Dedifferentiated amniotic fluid mesenchymal stem cell (primary cell): Measurements from ENCODE around the gene SP2.
A peak's percentile ranks its signal among the peaks of the same experiment; 100 is the strongest.

Source experiments
- DNase-seq: peaks from one replicate; pipeline ENCODE4 v3.0.0-alpha.2; 2016; ENCODE audit errors: extremely low spot score

The SP2 gene

DNA sequence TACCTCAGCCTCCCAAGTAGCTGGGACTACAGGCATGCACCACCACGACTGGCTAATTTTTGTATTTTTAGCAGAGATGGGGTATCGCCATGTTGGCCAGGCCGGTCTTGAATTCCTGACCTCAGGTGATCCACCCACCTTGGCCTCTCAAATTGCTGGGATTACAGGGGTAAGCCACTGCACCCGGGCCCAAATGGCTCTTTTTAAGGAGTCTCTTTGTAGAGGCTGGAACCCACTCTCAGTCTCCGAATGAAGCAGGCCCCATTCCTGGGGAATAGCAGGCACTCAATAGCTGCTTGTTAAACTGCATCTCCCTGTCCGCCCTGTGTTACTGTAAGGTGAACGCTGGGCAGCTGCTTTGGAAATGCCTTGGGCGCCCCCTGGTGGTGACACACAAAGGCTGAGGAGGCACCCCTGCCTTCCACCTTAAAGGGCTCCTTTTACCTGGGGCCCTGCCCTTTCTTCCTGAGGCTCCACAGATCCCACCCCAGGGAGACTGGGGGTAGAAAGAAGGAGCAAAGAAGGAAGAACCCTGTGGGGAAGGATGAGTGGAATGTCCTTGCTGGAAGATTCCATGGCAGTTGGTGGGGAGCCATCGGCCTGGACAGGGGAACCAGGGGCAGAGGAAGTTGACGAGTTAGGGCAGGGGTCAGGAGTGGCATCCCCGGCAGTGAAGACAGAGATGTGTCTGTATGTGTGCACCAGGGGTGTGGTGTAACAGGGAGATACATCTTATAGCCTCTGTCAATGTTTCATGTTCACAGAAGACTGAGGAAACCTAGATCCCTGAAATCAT, 6.1 kb upstream of the SP2 start:
- peak; percentile 68 for DNase-seq

DNA sequence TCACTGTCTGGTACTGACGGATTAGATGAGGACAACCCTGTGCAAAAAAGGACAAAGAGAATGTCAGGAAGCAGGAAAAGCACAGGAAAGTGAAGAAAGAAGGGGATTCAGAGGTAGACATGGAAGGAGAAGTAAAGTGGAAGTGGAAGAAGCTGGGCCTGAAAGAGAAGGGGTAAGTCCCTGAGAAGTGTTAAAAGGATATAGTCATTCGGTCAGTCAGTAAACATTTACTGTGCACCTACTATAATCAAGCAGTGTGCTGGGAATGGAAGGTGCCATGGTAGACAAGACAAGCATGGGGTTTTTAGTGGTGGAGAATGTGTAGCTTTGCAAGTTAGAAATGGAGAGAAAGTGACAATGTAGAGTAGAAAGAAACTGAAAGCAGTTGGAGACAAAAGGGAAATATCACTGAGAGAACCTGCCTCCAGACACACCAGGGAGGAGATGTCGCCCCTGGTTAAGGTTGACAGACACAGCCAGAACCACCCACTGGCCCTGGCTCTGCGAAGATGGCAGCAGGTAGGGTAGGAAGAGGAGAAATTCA, 4.4 kb upstream of the SP2 start:
- no peak for DNase-seq

DNA sequence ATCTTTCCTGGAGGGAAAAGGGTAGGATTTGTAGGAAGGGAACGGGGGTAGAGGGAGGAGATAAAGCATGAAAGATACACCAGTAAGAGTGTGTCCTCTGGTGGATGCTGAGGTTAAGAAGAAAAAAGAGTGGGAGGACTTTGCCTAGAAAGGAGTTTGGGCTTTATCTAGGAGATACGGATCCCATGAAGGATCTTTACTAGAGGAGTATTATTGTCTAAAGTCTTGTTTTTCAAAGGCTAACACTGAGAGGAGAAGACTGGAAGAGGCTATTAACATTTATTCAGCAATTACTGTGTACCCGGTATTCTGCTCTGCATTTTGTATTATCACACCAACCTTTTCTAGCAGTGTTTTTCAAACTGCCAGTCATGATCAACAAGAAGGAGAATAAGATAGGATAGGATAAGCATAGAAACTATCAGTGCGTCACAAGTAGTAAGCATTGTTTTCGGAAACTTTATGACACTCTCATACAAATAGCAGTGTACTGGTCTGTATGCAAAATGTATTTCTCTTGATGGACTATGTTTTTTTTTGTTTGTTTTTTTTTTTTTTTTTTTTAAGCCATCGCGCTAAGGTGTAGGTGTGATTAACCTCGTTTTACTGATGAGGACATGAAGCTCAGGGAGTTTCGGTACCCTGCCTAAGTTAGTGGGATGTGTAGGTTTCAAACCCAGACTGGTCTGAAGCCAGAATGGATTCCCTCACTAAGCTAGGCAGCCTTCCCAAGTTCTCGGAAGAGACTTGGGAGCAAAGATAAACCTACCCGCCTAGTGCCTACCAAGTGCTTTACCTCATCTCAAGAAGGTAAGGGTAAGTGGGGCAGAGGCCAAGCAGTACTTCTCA, 1.3 kb upstream of the SP2 start:
- DNase-seq = no peak

DNA sequence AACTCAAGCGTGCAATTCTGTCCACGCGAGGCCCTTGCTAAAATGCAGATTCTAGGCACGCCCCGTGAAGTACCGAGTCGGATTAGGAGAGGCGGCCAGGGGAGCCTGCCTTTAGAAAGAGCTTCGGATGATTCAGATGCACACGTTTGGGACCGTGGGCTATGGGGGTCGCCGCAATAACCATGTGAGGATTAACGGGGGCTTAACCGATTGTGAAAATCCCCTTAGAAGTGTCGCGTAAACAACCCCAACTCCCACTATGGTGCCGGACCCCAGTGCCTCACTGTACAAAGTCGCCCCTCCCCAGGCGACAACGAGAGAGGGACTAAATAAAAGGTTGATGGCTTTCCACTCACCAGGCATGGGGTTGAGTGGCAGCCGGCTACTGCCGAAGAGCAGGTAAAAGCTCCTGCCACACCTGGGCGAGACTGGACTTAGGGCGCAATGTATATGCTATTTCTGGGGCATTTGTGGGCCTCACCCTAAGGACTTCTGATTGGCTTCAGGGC, 635 bp upstream of the SP2 start:
- peak; percentile 30 for DNase-seq

DNA sequence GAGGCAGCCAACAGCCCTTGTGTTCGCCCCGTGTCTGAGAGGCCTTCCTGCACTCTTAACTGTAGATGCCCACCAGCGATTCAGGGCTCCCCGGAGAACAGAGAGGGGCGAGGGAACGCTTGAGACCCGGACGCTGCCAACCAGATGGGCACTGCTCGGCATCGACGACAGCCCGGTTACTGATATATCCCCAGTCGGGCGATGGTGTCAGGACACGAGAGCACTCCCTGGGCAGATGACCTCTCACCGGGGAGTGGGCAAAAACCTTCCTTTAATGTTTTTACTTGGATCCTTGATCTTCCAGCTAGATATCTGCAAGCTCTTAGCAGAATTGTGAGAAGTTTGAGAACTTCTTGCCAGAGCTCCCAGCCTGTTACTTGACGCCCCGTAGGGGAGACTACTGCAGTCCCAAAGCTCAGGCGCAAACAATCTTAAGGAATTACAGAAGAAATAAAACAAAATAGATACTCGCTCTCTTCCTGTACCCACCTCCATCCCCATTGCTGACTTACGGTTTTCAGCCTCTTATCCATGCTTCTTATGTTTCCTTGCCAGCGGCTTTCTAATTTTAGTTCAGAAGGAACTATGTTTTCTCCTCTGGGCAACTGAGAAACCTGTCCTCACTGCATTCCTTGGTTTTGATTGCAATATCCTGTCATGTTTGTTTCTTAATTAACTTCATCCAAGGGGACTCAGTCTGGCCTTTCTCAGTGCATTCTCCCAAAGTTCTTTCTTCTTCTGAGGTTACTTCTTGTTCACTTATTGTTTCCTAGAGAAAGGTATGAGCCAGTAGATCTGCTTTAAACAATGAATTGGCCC, 845 bp downstream of the SP2 start:
- DNase-seq = no peak

DNA sequence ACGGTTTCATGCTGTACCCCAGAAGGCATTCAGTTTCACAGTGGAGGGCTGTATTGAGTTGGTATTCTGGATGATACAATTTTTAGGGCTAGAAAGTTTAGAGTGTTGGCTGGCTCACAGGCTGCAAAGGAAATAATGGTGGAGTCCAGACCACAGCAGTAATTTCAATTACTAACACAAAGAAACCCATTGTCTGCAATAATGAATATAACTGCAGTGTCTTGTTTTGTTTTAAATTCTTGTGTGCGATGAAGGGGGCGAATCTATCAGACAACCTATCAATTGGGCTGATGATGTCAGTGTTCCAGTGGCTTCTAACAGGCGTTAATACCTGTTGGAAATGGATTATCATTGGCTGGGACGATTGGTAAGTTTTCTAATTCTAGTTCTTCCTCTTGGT, 1.5 kb downstream of the SP2 start:
- no peak for DNase-seq

DNA sequence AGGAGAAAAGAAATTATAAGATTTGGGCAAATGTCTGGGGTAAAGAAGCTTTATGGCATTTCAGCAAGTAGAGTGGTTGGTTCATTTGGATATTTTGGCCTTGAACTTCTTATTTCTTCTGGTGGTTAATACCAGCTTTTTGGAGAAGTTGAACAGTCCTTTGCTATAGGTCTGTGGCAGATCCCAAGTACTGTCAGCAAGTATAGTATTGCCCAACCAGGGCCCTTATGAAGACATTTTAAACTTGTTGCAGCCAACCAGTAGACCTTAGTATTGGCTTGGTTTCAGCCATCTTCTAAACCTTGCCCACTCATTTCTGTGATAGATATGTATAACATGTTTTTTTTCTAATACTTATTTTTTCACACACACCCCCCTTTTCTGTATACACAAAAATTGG, 2.2 kb downstream of the SP2 start:
- DNase-seq = no peak

DNA sequence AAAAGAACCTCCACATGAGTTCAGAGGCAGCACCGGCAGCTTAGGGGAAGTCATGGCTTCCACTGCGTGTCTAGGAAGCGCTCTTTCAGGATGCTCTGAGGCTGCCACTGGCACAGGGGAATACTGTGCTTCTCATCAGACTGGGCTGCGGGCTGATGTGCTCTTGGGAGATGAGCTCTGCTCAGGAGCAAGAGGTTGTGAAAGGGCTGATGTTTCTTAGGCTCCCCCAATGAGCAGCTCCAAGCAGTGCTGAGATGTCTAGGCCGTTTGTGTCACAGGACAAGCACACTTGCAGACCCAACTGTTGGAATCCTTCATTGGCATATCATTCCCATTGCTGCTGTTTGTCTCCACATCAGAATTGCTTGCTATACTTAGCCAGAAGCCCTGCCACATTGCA, 3.6 kb downstream of the SP2 start:
- no peak for DNase-seq

DNA sequence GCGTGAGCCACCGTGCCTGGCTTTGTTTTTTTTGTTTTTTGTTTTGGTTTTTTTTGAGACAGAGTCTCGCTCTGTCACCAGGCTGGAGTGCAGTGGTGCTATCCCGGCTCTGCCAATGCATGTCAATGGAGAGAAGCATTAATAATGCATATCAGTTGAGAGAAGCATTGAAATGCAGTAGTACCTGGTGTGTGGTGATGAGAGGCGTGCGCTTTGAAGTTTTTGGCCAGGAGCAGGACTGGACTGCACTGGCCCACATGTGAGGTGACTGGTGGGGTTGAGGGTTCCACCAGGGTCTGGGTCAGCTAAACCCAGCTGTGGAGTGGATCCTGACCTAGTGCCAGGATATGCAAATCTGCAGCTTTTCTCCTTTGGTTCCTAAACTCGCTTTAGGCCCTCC, 5.4 kb downstream of the SP2 start:
- no peak for DNase-seq

DNA sequence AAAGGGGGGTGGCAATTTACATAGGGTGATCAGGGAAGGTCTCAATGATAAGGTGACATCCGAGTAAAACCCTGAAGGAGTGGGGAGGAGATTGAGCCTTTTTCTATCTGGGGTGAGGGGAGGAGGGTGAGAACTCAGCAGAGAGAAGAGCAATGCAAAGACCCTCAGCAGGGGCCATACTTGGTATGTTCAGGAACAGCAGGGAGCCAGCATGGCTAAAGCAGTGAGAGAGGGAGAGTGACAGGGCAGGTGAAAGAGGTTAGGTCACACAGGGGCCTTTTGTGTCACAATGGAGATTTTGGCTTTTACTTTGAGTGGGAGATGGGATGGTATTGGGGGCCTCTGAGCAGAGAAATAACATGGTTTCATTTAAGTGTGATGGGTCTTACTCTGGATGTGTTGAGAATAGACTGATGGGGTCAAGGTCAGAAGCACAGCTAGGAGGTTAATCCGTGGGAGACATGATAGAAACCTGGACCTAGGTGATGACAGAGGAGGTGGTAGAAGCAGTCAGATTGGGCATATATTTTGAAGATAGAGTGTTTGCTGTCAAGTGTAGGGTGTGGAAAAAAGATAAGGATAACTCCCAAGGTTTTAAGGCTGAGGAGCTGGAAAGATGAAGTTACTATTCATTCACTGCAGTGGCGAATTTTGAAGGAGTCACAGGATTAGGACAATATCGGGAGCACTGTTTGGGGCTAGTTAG, 6.2 kb downstream of the SP2 start:
- DNase-seq = no peak

DNA sequence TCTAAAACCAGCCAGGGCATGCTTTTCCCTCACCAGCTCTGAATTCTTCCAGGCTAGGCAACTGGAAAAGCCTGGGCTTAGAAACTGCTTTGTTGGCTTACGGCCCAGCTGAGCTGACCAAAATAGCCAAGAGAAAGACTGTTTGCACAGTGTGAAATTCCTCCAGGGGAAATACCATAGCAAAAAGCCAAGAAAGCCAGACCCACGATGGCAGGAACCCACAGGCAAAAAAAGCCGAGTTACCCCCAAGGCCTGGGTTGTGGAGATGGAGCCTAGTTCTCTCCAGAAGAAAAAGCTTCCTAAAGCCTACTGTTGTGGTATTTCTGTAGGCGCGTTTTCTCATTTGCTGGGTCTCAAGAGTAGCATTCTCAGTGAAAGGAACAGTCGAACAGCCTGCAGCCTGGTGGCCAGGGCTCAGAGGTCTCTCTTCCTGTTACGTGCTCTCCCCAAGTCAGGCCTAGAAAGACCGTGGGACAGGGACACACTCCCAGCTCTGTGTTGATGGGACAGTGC, 9.2 kb downstream of the SP2 start:
- DNase-seq = peak; percentile 83

DNA sequence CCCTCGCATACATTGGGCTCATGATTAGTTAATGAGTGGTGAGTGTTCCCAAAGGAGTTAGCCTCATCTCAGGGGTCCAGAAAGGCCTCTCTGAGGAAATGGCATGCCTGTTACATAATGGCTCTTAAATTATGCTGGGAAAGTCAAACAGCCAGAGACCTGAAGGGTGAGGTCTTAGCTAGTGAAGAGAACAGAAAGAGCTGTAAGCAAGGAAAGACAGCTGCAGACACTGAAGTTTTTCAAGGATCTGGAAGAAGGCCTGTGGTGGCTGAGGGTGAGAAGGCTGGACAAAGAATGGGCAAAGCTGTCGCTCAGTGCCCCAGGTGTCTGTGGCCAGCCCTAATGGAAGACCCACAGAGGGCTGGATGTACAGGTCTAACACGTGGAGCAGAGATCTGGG, 10.4 kb downstream of the SP2 start:
- DNase-seq = no peak

DNA sequence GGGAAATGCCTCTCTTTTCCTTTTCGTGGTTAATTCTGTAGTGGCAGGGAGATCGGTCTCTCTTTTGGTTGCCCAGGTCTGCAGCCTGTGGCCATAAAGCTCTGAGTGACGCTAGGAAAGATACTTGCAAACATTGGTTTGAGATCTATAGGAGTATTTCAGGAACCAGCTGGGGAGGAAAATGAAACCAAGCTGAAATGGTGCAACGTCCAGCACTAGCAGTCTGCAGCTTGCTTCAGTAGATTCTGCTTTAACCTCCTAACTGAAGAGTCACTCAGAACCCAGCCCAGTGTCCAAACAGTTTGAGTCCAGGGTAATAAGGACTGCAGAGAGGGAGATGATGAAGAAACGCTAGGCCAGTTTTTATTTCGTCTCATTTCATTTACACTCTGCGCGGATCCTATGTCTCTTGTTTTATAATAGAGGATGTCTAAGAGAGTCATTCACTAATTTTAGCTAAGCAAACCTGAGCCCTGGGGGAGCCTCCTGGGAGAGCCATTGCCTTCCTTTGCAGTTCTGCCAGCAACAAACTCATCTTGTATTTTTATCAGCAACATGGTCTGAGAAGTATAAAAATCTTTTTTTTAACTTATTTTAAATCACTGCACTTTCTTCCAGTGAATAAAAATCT, 12.0 kb downstream of the SP2 start:
- no peak for DNase-seq

DNA sequence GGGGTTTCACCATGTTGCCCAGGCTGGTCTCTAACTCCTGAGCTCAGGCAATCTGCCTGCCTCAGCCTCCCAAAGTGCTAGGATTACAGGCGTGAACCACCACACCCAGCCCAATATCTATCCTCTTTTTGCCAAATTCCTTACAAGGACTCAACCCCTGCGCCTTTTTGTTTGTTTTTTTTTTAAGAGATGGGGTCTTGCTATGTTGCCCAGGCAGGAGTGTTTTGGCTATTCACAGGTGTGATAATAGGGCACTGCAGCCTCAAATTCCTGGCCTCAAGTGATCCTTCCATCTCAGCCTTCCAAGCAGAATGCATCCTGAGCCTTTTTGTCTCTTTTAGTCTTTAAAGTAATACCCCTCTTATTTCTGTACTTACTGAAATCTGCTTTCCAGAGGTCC, 17.0 kb downstream of the SP2 start:
- DNase-seq = no peak

DNA sequence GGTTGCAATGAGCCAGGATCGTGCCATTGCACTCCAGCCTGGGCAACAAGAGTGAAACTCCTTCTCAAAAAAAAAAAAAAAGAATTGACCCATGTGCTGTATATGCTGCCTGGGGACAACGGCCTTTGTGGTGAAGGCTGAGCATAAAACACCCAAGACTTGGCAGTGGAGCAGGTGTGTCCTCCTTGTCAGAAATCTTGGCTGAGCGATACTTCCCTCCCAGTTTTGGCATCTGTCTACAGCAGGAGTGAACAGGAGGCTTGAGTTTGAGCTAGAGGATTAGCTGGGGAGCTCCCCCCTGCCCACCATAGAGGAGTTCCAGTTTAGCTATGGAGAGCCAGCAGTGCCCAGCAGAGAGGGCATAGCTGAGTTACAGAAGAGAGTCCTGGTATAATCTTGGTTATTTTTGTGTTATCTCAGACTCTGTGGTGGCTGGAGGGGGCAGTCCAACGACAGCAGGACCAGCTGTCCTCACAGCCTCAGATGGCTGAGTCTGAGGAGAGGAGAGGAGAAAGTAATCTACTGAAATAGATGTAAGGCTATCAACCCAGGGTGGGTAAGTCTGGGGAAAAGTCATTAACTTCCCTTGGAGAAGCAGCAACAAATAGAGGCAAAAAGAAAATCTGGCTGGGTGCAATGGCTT, 18.4 kb downstream of the SP2 start:
- no peak for DNase-seq

DNA sequence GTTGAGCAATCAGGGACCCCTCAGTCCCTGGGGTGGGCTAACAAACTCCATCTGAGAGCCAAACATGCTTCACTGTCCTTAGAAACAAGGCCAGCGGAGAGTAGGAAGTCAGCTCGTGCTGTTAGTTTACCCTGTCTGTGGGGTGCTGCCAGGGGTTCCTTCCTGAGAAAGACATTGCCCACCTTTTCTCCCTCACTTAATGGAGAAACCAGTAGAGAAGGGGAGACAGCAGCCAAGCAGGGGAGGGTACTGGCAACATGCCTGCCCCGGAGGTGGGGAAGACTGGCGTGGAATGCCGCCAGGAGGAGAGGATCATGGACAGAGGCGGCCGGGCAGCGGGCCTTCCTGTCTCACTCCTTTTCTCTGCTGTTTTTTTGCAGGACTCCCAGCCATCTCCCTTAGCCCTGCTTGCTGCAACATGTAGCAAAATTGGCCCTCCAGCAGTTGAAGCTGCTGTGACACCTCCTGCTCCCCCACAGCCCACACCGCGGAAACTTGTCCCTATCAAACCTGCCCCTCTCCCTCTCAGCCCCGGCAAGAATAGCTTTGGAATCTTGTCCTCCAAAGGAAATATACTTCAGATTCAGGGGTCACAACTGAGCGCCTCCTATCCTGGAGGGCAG, 19.9 kb downstream of the SP2 start:
- no peak for DNase-seq

DNA sequence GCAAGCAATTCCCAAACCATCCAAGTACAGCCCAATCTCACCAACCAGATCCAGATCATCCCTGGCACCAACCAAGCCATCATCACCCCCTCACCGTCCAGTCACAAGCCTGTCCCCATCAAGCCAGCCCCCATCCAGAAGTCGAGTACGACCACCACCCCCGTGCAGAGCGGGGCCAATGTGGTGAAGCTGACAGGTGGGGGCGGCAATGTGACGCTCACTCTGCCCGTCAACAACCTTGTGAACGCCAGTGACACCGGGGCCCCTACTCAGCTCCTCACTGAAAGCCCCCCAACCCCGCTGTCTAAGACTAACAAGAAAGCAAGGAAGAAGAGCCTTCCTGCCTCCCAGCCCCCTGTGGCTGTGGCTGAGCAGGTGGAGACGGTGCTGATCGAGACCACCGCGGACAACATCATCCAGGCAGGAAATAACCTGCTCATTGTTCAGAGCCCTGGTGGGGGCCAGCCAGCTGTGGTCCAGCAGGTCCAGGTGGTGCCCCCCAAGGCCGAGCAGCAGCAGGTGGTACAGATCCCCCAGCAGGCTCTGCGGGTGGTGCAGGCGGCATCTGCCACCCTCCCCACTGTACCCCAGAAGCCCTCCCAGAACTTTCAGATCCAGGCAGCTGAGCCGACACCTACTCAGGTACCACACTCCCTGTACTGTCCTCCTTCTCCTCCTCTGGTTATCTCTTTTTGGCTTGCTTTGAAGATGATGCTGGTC, 20.6 kb downstream of the SP2 start:
- DNase-seq = no peak

DNA sequence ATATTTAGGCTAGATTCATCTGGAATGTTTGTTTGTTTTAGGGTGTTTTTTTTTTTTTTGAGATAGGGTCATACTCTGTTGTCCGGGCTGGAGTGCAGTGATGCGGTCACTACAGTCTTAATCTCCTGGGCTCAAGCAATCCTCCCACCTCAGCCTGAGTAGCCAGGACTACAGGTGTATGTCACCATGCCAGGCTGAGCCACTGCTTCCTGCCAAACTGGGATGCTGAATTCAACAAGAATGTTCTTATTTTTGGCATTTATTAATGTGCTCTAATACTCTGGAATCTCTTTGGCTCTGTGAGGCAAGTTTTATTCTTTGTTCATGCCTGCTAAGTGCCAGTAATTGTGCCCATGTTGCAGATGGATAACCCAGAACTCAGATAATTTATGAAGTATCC, 21.5 kb downstream of the SP2 start:
- no peak for DNase-seq

DNA sequence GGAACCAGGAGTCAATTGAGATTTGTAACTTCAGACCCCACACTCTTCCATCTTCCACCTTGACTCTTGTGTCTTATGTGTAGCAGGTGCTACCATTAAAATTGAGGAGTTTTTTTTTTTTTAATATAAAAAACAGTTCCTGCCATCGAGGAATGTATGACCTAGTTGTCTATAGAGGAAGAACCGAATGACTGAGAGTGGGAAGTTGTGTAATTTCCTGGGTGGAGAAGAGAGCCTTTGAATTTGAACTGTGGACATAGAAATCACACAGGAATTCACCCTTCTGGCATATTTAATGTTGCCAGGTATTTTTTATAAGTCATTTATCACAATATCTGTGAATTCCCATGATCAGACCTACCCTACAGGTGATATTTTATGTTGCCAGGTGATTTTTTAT, 22.0 kb downstream of the SP2 start:
- no peak for DNase-seq
